HFF-Myc (cell line): ENCODE data around the gene UVSSA.

Experiments
- DNase-seq: peaks from one replicate; pipeline ENCODE4 v3.0.0-alpha.2; 2011; ENCODE audit warnings: low read depth; ENCODE audit errors: extremely low read depth
- H3K4me3 ChIP-seq: replicated peaks from 2 replicates; pipeline ENCODE4 v1.5.1; 2011; ENCODE audit warnings: low read depth, mild to moderate bottlenecking, control low read depth, low read length
- CTCF ChIP-seq: IDR thresholded peaks from 2 replicates; pipeline ENCODE4 v1.5.1; 2012; ENCODE audit warnings: mild to moderate bottlenecking, low read depth, low read length, control low read depth; ENCODE audit errors: missing control alignments

Gene UVSSA

GRCh38 chr4:1358421-1359143 is 11.6 kb downstream of the UVSSA start:
- H3K4me3 ChIP-seq: no peak overlapping the region
- DNase-seq: no peak
- TF ChIP-seq CTCF: no peak

GRCh38 chr4:1359144-1359501 is 12.1 kb downstream of the UVSSA start:
- TF ChIP-seq CTCF: no peak
- no peak for DNase-seq
- no peak overlapping the region for H3K4me3 ChIP-seq

DNA sequence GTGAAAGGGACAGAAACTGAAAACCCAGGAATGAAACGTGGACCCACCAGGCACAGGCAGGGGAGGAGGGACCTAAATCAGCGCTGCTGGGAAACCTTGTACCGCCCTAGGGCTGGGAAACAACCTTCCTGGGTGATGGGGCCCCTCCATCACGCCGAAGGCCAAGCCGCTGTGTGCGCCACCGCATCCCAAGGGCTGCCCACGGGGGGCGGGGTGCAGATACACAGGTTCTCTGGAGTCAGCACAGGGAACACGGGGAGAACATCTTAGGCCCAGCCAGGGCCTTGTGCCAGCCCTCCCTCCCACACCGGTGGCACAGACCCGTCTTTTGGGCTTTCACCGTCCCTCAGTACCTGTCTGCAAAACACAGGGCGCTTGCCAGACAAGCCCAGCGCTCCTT is 13.0 kb downstream of the UVSSA start:
- DNase-seq: no peak
- TF ChIP-seq CTCF: no peak
- no peak overlapping the region for H3K4me3 ChIP-seq

- peak; percentile 8 for TF ChIP-seq CTCF
- no peak overlapping the region for H3K4me3 ChIP-seq
- DNase-seq: peak; percentile 82
Measured at GRCh38 chr4:1360423-1361283, 13.6 kb downstream of the UVSSA start.

DNA sequence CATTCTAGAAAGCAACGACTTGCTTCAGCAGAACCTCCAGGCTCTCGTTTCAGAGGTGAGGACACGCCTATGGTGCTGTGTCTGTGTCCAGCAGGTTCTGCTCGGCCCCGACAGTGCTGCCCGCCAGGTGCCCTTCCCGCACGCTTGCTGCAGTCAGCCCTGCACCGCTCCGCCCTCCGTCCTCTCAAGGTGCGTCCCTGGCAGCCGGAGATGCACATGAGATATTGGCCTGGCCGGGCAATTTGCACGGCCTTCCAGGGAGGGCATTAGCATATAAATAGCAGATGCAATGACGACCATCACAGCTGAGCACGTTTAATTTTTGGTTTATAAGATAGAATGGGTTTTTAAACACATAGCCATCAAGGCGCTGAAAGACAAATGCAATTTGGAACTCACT is 14.4 kb downstream of the UVSSA start:
- no peak overlapping the region for H3K4me3 ChIP-seq
- no peak for TF ChIP-seq CTCF
- DNase-seq: no peak

DNA sequence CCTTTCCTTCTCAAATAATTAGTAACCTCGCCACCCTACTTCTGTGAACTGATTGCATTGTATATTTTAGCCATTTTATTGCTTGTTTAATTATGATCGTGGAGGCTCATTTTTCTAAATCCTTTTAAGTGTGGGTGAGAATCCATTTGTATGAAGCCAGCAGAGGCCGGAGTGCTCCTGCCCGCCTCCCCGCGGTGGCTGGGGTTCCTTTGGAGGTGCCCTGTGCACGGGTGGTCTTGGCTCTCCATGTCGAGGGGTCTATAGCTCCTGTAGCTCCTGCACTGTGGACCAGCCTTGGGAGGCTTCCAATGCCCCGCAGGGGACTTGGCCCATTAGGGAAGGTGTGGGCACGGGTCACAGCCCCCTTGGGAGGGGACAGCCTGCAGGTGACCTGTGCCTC is 15.0 kb downstream of the UVSSA start:
- no peak for TF ChIP-seq CTCF
- no peak for DNase-seq
- no peak overlapping the region for H3K4me3 ChIP-seq
